Measurements from ENCODE around the gene STRA6.

GRCh38 chr15:74175271-74176191 lies 27.1 kb downstream of the STRA6 start:
- no peak for TF ChIP-seq EZH2 (IDR thresholded peaks at IDR 0.05; ENCODE audit: borderline replicate concordance, low read depth, low read length, poor library complexity, severe bottlenecking)
- TF ChIP-seq CTCF (conservative IDR thresholded peaks at IDR 0.05; ENCODE audit: low read depth, low read length), result no peak
